ENCODE data around the gene EXOSC1.
"Not testable (repeated sequence)": the region's sequence is repeated elsewhere in the genome, so short reads cannot be mapped to it uniquely, and the experiment has no call there.

EXOSC1 gene

GRCh38 chr10:97445722-97446639, at the start of gene EXOSC1, which contains the start of gene ZDHHC16:
Gene EXOSC1, minus strand, starts transcription at chr10:97446006. Its CDS starts 21 bp downstream, at chr10:97445985.
Gene ZDHHC16, plus strand, starts transcription at chr10:97446175. Its CDS starts 5,501 bp downstream, at chr10:97451676.
- DNase-seq, result peak; percentile 87

- DNase-seq, result no peak
These were observed 49.2 kb upstream of the EXOSC1 start for GRCh38 chr10:97494863-97495506.

- DNase-seq, result no peak
These were observed 48.3 kb upstream of the EXOSC1 start for GRCh38 chr10:97494151-97494550.

GRCh38 chr10:97490592-97490991, 44.8 kb upstream of the EXOSC1 start:
- DNase-seq, result no peak

- no peak for DNase-seq
These were observed 40.0 kb upstream of the EXOSC1 start for GRCh38 chr10:97485647-97486281.

- DNase-seq, result no peak
These were observed 38.1 kb upstream of the EXOSC1 start for GRCh38 chr10:97483921-97484320.

- no peak for DNase-seq
These were observed 37.7 kb upstream of the EXOSC1 start for GRCh38 chr10:97483506-97483905.

- DNase-seq, result no peak
These were observed 36.6 kb upstream of the EXOSC1 start for GRCh38 chr10:97482381-97482780.

GRCh38 chr10:97481071-97481470, 35.3 kb upstream of the EXOSC1 start:
- DNase-seq, result no peak

- no peak for DNase-seq
These were observed 34.1 kb upstream of the EXOSC1 start for GRCh38 chr10:97479939-97480338.

- DNase-seq, result not testable (repeated sequence)
These were observed 33.6 kb upstream of the EXOSC1 start for GRCh38 chr10:97479410-97479809.

- DNase-seq, result no peak
These were observed 30.3 kb upstream of the EXOSC1 start for GRCh38 chr10:97475936-97476594.

GRCh38 chr10:97474918-97475317, 29.1 kb upstream of the EXOSC1 start:
- no peak for DNase-seq

GRCh38 chr10:97468781-97469180, 23.0 kb upstream of the EXOSC1 start:
- DNase-seq, result not testable (repeated sequence)

GRCh38 chr10:97468162-97468561, 22.4 kb upstream of the EXOSC1 start:
- no peak for DNase-seq

- no peak for DNase-seq
These were observed 20.9 kb upstream of the EXOSC1 start for GRCh38 chr10:97466755-97467154.

- no peak for DNase-seq
These were observed 20.2 kb upstream of the EXOSC1 start for GRCh38 chr10:97465982-97466381.

GRCh38 chr10:97464226-97464625, 18.4 kb upstream of the EXOSC1 start:
- no peak for DNase-seq

- DNase-seq, result no peak
These were observed 17.7 kb upstream of the EXOSC1 start for GRCh38 chr10:97463363-97464132.

GRCh38 chr10:97462309-97462708, 16.5 kb upstream of the EXOSC1 start:
- no peak for DNase-seq

GRCh38 chr10:97459933-97460332, 14.1 kb upstream of the EXOSC1 start:
- no peak for DNase-seq

- no peak for DNase-seq
These were observed 13.3 kb upstream of the EXOSC1 start for GRCh38 chr10:97459111-97459510.
